HEK293 (cell line): ENCODE data around the gene CEP55.

Experiments used
- CTCF ChIA-PET: fragments of 350-600 bp; formaldehyde crosslinking; extraction: SDS; loops from one replicate; lab custom pipeline; 2021; ENCODE audit warnings: antibody characterized with exemption; lab: Yijun Ruan, JAX
- POLR2A ChIA-PET: fragments of 300-600 bp; formaldehyde crosslinking; extraction: SDS; loops from one replicate; lab custom pipeline; 2020; ENCODE audit warnings: antibody characterized with exemption, inconsistent platforms; lab: Yijun Ruan, JAX
- H3K27ac ChIP-seq: fragments of 200-500 bp; sonication (Bioruptor generic); 2 replicates; pipeline ENCODE4 v1.5.1; 2014; ENCODE audit warnings: low read depth, low read length, control low read depth, inconsistent platforms; ENCODE audit errors: extremely low read depth
- H3K36me3 ChIP-seq, 2 experiments: fragments of 200-500 bp in 1 of 2; sonication (Bioruptor generic) in 1 of 2; 1 replicate in 1 of 2; 2 replicates in 1 of 2; pipeline ENCODE4 v1.5.1; 2014 to 2017; ENCODE audit warnings: inconsistent platforms in 2 of 2, low read length in 2 of 2; ENCODE audit not compliant: control insufficient read depth in 2 of 2, insufficient read depth in 1 of 2
- H3K4me1 ChIP-seq: fragments of 200-500 bp; sonication (Bioruptor generic); 2 replicates; pipeline ENCODE4 v1.5.1; 2014; ENCODE audit warnings: mild to moderate bottlenecking, low read length, inconsistent platforms; ENCODE audit not compliant: control insufficient read depth, insufficient read depth
- H3K4me3 ChIP-seq: 2 replicates; pipeline ENCODE4 v1.5.1; 2011; ENCODE audit warnings: low read depth, mild to moderate bottlenecking, control low read depth, low read length, moderate library complexity
- H3K9me3 ChIP-seq: fragments of 200-500 bp; sonication (Bioruptor generic); 2 replicates; pipeline ENCODE4 v1.5.1; 2014; ENCODE audit warnings: low read depth, low read length, inconsistent platforms; ENCODE audit not compliant: control insufficient read depth, insufficient read depth
- BCL11B ChIP-seq: fragments of 450-650 bp; formaldehyde crosslinking; IDR thresholded peaks from 2 replicates; pipeline ENCODE4 v1.5.1; 2016; ENCODE audit warnings: low read depth, missing biosample characterization, missing genetic modification characterization
- GLIS1 ChIP-seq: fragments of 450-650 bp; formaldehyde crosslinking; IDR thresholded peaks from 2 replicates; pipeline ENCODE4 v1.5.1; 2016; ENCODE audit warnings: missing biosample characterization, missing genetic modification characterization
- KLF10 ChIP-seq: fragments of 450-650 bp; IDR thresholded peaks from 2 replicates; pipeline ENCODE4 v1.5.1; 2018; ENCODE audit warnings: missing biosample characterization, mild to moderate bottlenecking, missing genetic modification characterization
- OVOL3 ChIP-seq: fragments of 450-650 bp; formaldehyde crosslinking; IDR thresholded peaks from 2 replicates; pipeline ENCODE4 v1.5.1; 2016; ENCODE audit warnings: missing biosample characterization, missing genetic modification characterization
- SALL2 ChIP-seq: fragments of 450-650 bp; formaldehyde crosslinking; IDR thresholded peaks from 2 replicates; pipeline ENCODE4 v1.5.0; 2017; ENCODE audit warnings: missing biosample characterization, mild to moderate bottlenecking, missing genetic modification characterization, borderline replicate concordance
- SP2 ChIP-seq: fragments of 450-650 bp; formaldehyde crosslinking; IDR thresholded peaks from 2 replicates; pipeline ENCODE4 v1.5.1; 2016; ENCODE audit warnings: missing biosample characterization, missing genetic modification characterization
- ZBTB1 ChIP-seq: fragments of 450-650 bp; formaldehyde crosslinking; IDR thresholded peaks from 2 replicates; pipeline ENCODE4 v1.5.1; 2016; ENCODE audit warnings: missing biosample characterization, missing genetic modification characterization
- ZBTB48 ChIP-seq: fragments of 450-650 bp; formaldehyde crosslinking; IDR thresholded peaks from 2 replicates; pipeline ENCODE4 v1.5.1; 2016; ENCODE audit warnings: missing biosample characterization, missing genetic modification characterization
- ZFP3 ChIP-seq: fragments of 450-650 bp; formaldehyde crosslinking; IDR thresholded peaks from 2 replicates; pipeline ENCODE4 v1.5.1; 2016; ENCODE audit warnings: low read depth, missing biosample characterization, missing genetic modification characterization
- ZNF133 ChIP-seq: fragments of 450-650 bp; formaldehyde crosslinking; IDR thresholded peaks from 2 replicates; pipeline ENCODE4 v1.5.1; 2016; ENCODE audit warnings: missing biosample characterization, missing genetic modification characterization
- ZNF146 ChIP-seq: fragments of 450-650 bp; formaldehyde crosslinking; IDR thresholded peaks from 2 replicates; pipeline ENCODE4 v1.5.1; 2016; ENCODE audit warnings: missing biosample characterization, missing genetic modification characterization
- ZNF155 ChIP-seq: fragments of 450-650 bp; formaldehyde crosslinking; IDR thresholded peaks from 2 replicates; pipeline ENCODE4 v1.5.1; 2016; ENCODE audit warnings: missing biosample characterization, missing genetic modification characterization
- ZNF169 ChIP-seq: fragments of 450-650 bp; formaldehyde crosslinking; IDR thresholded peaks from 2 replicates; pipeline ENCODE4 v1.5.1; 2016; ENCODE audit warnings: missing biosample characterization, missing genetic modification characterization
- ZNF23 ChIP-seq: fragments of 450-650 bp; formaldehyde crosslinking; IDR thresholded peaks from 2 replicates; pipeline ENCODE4 v1.5.1; 2016; ENCODE audit warnings: missing biosample characterization, missing genetic modification characterization, borderline replicate concordance
- ZNF274 ChIP-seq, 2 experiments: fragments of 200-500 bp in 1 of 2; fragments of 450-650 bp in 1 of 2; sonication (Bioruptor generic) in 1 of 2; formaldehyde crosslinking in 1 of 2; IDR thresholded peaks; 2 replicates each; pipeline versions ENCODE4 v1.5.1 to v1.6.1; 2014 to 2016; ENCODE audit warnings: borderline replicate concordance in 1 of 2, inconsistent platforms in 1 of 2, low read length in 1 of 2, missing biosample characterization in 1 of 2, missing genetic modification characterization in 1 of 2
- ZNF350 ChIP-seq: fragments of 450-650 bp; formaldehyde crosslinking; IDR thresholded peaks from 2 replicates; pipeline ENCODE4 v1.5.0; 2017; ENCODE audit warnings: missing biosample characterization, mild to moderate bottlenecking, missing genetic modification characterization
- ZNF501 ChIP-seq: fragments of 450-650 bp; formaldehyde crosslinking; IDR thresholded peaks from 2 replicates; pipeline ENCODE4 v1.5.1; 2016; ENCODE audit warnings: missing biosample characterization, missing genetic modification characterization
- ZNF621 ChIP-seq: fragments of 450-650 bp; formaldehyde crosslinking; IDR thresholded peaks from 2 replicates; pipeline ENCODE4 v1.5.1; 2017; ENCODE audit warnings: missing biosample characterization, missing genetic modification characterization
- ZNF629 ChIP-seq: fragments of 450-650 bp; formaldehyde crosslinking; IDR thresholded peaks from 2 replicates; pipeline ENCODE4 v1.5.1; 2017; ENCODE audit warnings: missing biosample characterization, missing genetic modification characterization
- TF ChIP-seq, protein P1 (sequence below): fragments of 450-650 bp; formaldehyde crosslinking; IDR thresholded peaks from 2 replicates; pipeline ENCODE4 v1.5.1; 2016; ENCODE audit warnings: missing biosample characterization, missing genetic modification characterization
- TF ChIP-seq, protein P2 (sequence below): fragments of 450-650 bp; formaldehyde crosslinking; IDR thresholded peaks from 2 replicates; pipeline ENCODE4 v1.5.1; 2016; ENCODE audit warnings: missing biosample characterization, missing genetic modification characterization
- TF ChIP-seq, protein P3 (sequence below): fragments of 450-650 bp; formaldehyde crosslinking; optimal IDR thresholded peaks from 2 replicates; pipeline ENCODE3; 2016; ENCODE audit warnings: missing biosample characterization, mild to moderate bottlenecking, missing genetic modification characterization
- TF ChIP-seq, protein P4 (sequence below): fragments of 450-650 bp; formaldehyde crosslinking; IDR thresholded peaks from 2 replicates; pipeline ENCODE4 v1.5.1; 2016; ENCODE audit warnings: missing biosample characterization, missing genetic modification characterization
- TF ChIP-seq, protein P5 (sequence below): fragments of 450-650 bp; formaldehyde crosslinking; conservative IDR thresholded peaks from 2 replicates; pipeline ENCODE4 v1.5.1; 2016; ENCODE audit warnings: low read depth, missing biosample characterization, missing genetic modification characterization
- TF ChIP-seq, protein P6 (sequence below): fragments of 450-650 bp; formaldehyde crosslinking; IDR thresholded peaks from 2 replicates; pipeline ENCODE4 v1.5.1; 2017; ENCODE audit warnings: missing biosample characterization, missing genetic modification characterization

Gene CEP55

DNA sequence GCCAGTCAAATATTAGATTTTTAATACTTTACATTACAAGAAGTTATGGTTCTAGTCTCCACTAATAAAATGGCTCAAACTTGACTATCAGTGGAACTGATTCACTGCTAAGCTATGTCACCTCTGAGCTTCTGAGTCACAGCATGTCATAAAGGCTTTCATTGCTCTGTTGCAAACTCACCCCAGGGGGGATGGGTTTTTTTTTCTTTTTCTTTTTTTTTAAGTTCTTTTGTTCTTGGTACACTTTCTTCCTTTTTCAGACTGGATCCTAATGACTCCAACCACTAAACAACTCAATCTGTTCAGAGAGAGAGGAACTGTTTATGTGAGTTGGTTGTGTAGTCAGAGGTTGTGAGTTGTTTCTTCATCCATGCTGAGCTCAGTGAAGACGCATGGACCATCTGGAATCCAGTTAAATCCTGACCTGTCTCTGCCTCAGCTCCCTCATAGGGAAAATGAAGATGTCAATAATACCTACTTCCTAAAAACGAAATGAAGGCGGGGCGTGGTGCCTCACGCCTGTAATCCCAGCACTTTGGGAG, 25.2 kb upstream of the CEP55 start (continued):
- TF ChIP-seq, protein P1, sequence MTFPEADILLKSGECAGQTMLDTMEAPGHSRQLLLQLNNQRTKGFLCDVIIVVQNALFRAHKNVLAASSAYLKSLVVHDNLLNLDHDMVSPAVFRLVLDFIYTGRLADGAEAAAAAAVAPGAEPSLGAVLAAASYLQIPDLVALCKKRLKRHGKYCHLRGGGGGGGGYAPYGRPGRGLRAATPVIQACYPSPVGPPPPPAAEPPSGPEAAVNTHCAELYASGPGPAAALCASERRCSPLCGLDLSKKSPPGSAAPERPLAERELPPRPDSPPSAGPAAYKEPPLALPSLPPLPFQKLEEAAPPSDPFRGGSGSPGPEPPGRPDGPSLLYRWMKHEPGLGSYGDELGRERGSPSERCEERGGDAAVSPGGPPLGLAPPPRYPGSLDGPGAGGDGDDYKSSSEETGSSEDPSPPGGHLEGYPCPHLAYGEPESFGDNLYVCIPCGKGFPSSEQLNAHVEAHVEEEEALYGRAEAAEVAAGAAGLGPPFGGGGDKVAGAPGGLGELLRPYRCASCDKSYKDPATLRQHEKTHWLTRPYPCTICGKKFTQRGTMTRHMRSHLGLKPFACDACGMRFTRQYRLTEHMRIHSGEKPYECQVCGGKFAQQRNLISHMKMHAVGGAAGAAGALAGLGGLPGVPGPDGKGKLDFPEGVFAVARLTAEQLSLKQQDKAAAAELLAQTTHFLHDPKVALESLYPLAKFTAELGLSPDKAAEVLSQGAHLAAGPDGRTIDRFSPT (tag by site-specific recombination): 0 out of 2 replicates have a peak, but pooled peaks have one; percentile 46
- TF ChIP-seq GLIS1 (peak; percentile 66; the same call in 1 of the 2 replicates), ZNF629 (peak; percentile 76; the same call in 1 of the 2 replicates), ZFP3 (tag by site-specific recombination) (no peak), ZNF23 (tag by site-specific recombination) (no peak), ZNF155 (tag by site-specific recombination) (no peak), ZBTB48 (tag by site-specific recombination) (no peak), ZNF133 (tag by site-specific recombination) (no peak)
- TF ChIP-seq, protein P2, sequence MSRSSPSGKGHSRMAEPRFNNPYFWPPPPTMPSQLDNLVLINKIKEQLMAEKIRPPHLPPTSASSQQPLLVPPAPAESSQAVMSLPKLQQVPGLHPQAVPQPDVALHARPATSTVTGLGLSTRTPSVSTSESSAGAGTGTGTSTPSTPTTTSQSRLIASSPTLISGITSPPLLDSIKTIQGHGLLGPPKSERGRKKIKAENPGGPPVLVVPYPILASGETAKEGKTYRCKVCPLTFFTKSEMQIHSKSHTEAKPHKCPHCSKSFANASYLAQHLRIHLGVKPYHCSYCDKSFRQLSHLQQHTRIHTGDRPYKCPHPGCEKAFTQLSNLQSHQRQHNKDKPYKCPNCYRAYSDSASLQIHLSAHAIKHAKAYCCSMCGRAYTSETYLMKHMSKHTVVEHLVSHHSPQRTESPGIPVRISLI (tag by site-specific recombination): peak; percentile 79
- TF ChIP-seq, protein P3, sequence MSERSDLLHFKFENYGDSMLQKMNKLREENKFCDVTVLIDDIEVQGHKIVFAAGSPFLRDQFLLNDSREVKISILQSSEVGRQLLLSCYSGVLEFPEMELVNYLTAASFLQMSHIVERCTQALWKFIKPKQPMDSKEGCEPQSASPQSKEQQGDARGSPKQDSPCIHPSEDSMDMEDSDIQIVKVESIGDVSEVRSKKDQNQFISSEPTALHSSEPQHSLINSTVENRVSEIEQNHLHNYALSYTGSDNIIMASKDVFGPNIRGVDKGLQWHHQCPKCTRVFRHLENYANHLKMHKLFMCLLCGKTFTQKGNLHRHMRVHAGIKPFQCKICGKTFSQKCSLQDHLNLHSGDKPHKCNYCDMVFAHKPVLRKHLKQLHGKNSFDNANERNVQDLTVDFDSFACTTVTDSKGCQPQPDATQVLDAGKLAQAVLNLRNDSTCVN (tag by site-specific recombination): no peak
- TF ChIP-seq, protein P4, sequence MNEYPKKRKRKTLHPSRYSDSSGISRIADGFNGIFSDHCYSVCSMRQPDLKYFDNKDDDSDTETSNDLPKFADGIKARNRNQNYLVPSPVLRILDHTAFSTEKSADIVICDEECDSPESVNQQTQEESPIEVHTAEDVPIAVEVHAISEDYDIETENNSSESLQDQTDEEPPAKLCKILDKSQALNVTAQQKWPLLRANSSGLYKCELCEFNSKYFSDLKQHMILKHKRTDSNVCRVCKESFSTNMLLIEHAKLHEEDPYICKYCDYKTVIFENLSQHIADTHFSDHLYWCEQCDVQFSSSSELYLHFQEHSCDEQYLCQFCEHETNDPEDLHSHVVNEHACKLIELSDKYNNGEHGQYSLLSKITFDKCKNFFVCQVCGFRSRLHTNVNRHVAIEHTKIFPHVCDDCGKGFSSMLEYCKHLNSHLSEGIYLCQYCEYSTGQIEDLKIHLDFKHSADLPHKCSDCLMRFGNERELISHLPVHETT (tag by site-specific recombination): no peak

DNA sequence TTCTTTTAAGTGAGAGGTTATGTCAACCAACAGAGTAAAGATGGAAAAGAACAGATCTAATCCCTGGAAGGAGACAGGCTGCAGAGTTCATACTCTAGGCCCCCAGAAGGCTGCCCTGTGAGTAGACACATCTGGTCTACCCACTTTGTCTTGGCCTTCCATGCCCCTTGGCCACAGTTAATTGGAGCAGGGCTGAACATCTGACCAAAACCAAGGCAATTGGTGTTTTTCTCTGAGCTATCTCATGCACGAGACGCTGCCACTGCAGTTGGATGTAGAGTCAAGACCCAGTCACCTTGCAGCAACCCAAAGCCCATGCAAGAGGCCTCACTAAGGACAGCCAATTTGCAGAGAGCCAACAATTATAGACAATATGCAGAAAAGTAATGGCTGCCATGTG, 23.3 kb upstream of the CEP55 start:
- ChIA-PET CTCF (interaction anchor here (0.9 to 7.8 kb wide), 4 partner anchors 11 to 96 kb away, joined by 3 to 67 read pairs (median 3); no protein-coding TSS in a partner anchor), POLR2A (no interaction called here)

More for the DNA sequence above, 23.3 kb upstream of the CEP55 start:
- no peaks in the 10 kb centered on the region for H3K4me1 ChIP-seq
- no peak overlapping the region for H3K27ac ChIP-seq
- H3K4me3 ChIP-seq: no peak overlapping the region
- no peak for TF ChIP-seq OVOL3
- no peak for TF ChIP-seq SP2 (tag by site-specific recombination)
- TF ChIP-seq BCL11B: no peak
- TF ChIP-seq ZNF169 (tag by site-specific recombination): no peak
- TF ChIP-seq ZNF146 (tag by site-specific recombination): no peak
- TF ChIP-seq ZBTB1 (tag by site-specific recombination): no peak
- TF ChIP-seq SALL2 (tag by site-specific recombination): no peak
- TF ChIP-seq ZNF621 (tag by site-specific recombination): no peak
- no peak for TF ChIP-seq ZNF133 (tag by site-specific recombination)
- no peak for TF ChIP-seq ZNF501 (tag by site-specific recombination)
- TF ChIP-seq, protein P5, sequence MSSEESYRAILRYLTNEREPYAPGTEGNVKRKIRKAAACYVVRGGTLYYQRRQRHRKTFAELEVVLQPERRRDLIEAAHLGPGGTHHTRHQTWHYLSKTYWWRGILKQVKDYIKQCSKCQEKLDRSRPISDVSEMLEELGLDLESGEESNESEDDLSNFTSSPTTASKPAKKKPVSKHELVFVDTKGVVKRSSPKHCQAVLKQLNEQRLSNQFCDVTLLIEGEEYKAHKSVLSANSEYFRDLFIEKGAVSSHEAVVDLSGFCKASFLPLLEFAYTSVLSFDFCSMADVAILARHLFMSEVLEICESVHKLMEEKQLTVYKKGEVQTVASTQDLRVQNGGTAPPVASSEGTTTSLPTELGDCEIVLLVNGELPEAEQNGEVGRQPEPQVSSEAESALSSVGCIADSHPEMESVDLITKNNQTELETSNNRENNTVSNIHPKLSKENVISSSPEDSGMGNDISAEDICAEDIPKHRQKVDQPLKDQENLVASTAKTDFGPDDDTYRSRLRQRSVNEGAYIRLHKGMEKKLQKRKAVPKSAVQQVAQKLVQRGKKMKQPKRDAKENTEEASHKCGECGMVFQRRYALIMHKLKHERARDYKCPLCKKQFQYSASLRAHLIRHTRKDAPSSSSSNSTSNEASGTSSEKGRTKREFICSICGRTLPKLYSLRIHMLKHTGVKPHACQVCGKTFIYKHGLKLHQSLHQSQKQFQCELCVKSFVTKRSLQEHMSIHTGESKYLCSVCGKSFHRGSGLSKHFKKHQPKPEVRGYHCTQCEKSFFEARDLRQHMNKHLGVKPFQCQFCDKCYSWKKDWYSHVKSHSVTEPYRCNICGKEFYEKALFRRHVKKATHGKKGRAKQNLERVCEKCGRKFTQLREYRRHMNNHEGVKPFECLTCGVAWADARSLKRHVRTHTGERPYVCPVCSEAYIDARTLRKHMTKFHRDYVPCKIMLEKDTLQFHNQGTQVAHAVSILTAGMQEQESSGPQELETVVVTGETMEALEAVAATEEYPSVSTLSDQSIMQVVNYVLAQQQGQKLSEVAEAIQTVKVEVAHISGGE: no peak
- TF ChIP-seq, protein P6, sequence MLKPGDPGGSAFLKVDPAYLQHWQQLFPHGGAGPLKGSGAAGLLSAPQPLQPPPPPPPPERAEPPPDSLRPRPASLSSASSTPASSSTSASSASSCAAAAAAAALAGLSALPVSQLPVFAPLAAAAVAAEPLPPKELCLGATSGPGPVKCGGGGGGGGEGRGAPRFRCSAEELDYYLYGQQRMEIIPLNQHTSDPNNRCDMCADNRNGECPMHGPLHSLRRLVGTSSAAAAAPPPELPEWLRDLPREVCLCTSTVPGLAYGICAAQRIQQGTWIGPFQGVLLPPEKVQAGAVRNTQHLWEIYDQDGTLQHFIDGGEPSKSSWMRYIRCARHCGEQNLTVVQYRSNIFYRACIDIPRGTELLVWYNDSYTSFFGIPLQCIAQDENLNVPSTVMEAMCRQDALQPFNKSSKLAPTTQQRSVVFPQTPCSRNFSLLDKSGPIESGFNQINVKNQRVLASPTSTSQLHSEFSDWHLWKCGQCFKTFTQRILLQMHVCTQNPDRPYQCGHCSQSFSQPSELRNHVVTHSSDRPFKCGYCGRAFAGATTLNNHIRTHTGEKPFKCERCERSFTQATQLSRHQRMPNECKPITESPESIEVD (tag by site-specific recombination): no peak
- TF ChIP-seq ZNF274 (IDR thresholded peaks at IDR 0.05; ENCODE audit: low read length): no peak
- no peak for TF ChIP-seq ZNF274 (tag by site-specific recombination; IDR thresholded peaks at IDR 0.05; ENCODE audit: borderline replicate concordance)
- TF ChIP-seq KLF10 (tag by site-specific recombination): no peak
- no peak for TF ChIP-seq ZNF350 (tag by site-specific recombination)
- TF ChIP-seq, all 188 proteins: peak for 0
- Histone ChIP-seq H3K9me3 (no peaks in the 10 kb centered on the region), H3K36me3 (no peaks in the 10 kb centered on the region)
